Activated naive CD8-positive, alpha-beta T cell treated with anti-CD3 and anti-CD28 coated beads, Interleukin-2, amount 10 ng/mL, durations not matched to agents 7 days and 5 days (primary cell): ENCODE data around the gene SP4. TPM values are rescaled to one million over a fixed set of nuclear protein-coding genes. Genes with fewer than 3 reads are reported as not detected.

Source experiments
- ATAC-seq: fragments of 150-1000 bp; cut with Tn5 transposase; one replicate; pipeline ENCODE4 v1.10.0; 2021; ENCODE audit warnings: low read depth, moderate library complexity
- POLR2A ChIA-PET: fragments of 350-600 bp; sonication (Branson Sonifier 250); formaldehyde crosslinking; loops from one replicate; lab custom pipeline; 2021; ENCODE audit warnings: antibody characterized with exemption; lab: Charles Lee
- DNase-seq: peaks from one replicate; pipeline ENCODE4 v3.0.0; 2021
- H3K27ac Mint-ChIP-seq: one replicate; pipeline ENCODE4 v1.8.0; 2022; ENCODE audit warnings: mild to moderate bottlenecking, mixed read lengths
- H3K27me3 Mint-ChIP-seq: one replicate; pipeline ENCODE4 v1.8.0; 2022; ENCODE audit warnings: mild to moderate bottlenecking, moderate library complexity, mixed read lengths
- H3K36me3 Mint-ChIP-seq: one replicate; pipeline ENCODE4 v1.8.0; 2021; ENCODE audit warnings: mild to moderate bottlenecking, mixed read lengths
- H3K4me1 Mint-ChIP-seq: one replicate; pipeline ENCODE4 v1.8.0; 2021; ENCODE audit warnings: mixed read lengths
- H3K4me3 Mint-ChIP-seq: one replicate; pipeline ENCODE4 v1.8.0; 2022; ENCODE audit warnings: mild to moderate bottlenecking, moderate library complexity, mixed read lengths
- H3K9me3 Mint-ChIP-seq: one replicate; pipeline ENCODE4 v1.8.0; 2021; ENCODE audit warnings: mixed read lengths
- total RNA-seq, 2 experiments: library from RNA; stranded (reverse); gene quantifications; one replicate each; pipeline ENCODE4 v1.2.3, GENCODE V29; 2021

The SP4 gene
- total RNA-seq, 2 experiments from 2014 or later: 39.6 to 42.4 TPM

GRCh38 chr7:21425290-21425689 lies 2.6 kb upstream of the SP4 start:
- POLR2A ChIA-PET: no interaction called here
- DNase-seq (no peak), ATAC-seq (no peak)
- no peak overlapping the region for H3K4me3 Mint-ChIP-seq
- no peak overlapping the region for H3K27ac Mint-ChIP-seq
- H3K4me1 Mint-ChIP-seq: peaks cover 27% of the 10 kb centered on the region
- H3K9me3 Mint-ChIP-seq: no peaks in the 10 kb centered on the region
- peaks cover 18% of the 10 kb centered on the region for H3K36me3 Mint-ChIP-seq
- no peaks in the 10 kb centered on the region for H3K27me3 Mint-ChIP-seq

GRCh38 chr7:21426286-21427181 lies 1.3 kb upstream of the SP4 start:
- DNase-seq (no peak), ATAC-seq (no peak)
- peak overlapping the region; percentile 83 for H3K4me3 Mint-ChIP-seq
- POLR2A ChIA-PET: interaction anchor here (0.6 to 2.7 kb wide), 20 partner anchors 11 to 519 kb away, joined by 3 to 44 read pairs (median 4); partner anchors contain the start of gene CDCA7L
- peak overlapping the region; percentile 89 for H3K27ac Mint-ChIP-seq
- peaks cover 22% of the 10 kb centered on the region for H3K36me3 Mint-ChIP-seq
- H3K27me3 Mint-ChIP-seq: no peaks in the 10 kb centered on the region
- H3K4me1 Mint-ChIP-seq: peaks cover 32% of the 10 kb centered on the region
- no peaks in the 10 kb centered on the region for H3K9me3 Mint-ChIP-seq

- DNase-seq (peak; percentile 99), ATAC-seq (peak; percentile 78)
- Mint-ChIP-seq H3K27ac (peak overlapping the region; percentile 99), H3K36me3 (peaks cover 26% of the 10 kb centered on the region), H3K4me1 (peaks cover 34% of the 10 kb centered on the region), H3K9me3 (no peaks in the 10 kb centered on the region), H3K27me3 (no peaks in the 10 kb centered on the region), H3K4me3 (peak overlapping the region; percentile 100)
- POLR2A ChIA-PET: interaction anchor here (0.6 to 2.7 kb wide), 21 partner anchors 10 to 518 kb away, joined by 3 to 44 read pairs (median 4); partner anchors contain the start of gene CDCA7L
Measured at GRCh38 chr7:21427182-21427870, 557 bp upstream of the SP4 start.

GRCh38 chr7:21428659-21428941 lies 717 bp downstream of the SP4 start:
- no peaks in the 10 kb centered on the region for H3K9me3 Mint-ChIP-seq

GRCh38 chr7:21429021-21429420 lies 1.1 kb downstream of the SP4 start:
- no peaks in the 10 kb centered on the region for H3K27me3 Mint-ChIP-seq
- POLR2A ChIA-PET: interaction anchor here (0.6 to 0.7 kb wide), 2 partner anchors 20 to 643 kb away, joined by 5 to 6 read pairs; no protein-coding TSS in a partner anchor
- H3K9me3 Mint-ChIP-seq: no peaks in the 10 kb centered on the region
- H3K27ac Mint-ChIP-seq: peak overlapping the region; percentile 98
- H3K4me1 Mint-ChIP-seq: peaks cover 43% of the 10 kb centered on the region
- DNase-seq (no peak), ATAC-seq (no peak)
- peaks cover 41% of the 10 kb centered on the region for H3K36me3 Mint-ChIP-seq
- H3K4me3 Mint-ChIP-seq: peak overlapping the region; percentile 100

More at GRCh38 chr7:21428659-21428941, 717 bp downstream of the SP4 start:
- Mint-ChIP-seq H3K4me1 (peaks cover 43% of the 10 kb centered on the region), H3K27me3 (no peaks in the 10 kb centered on the region), H3K27ac (peak overlapping the region; percentile 98), H3K36me3 (peaks cover 38% of the 10 kb centered on the region), H3K4me3 (peak overlapping the region; percentile 100)
- POLR2A ChIA-PET: no interaction called here
- DNase-seq (no peak), ATAC-seq (no peak)

- ATAC-seq (no peak), DNase-seq (no peak)
- POLR2A ChIA-PET: interaction anchor here (0.6 to 0.9 kb wide), 3 partner anchors 12 to 644 kb away, joined by 3 to 6 read pairs (median 5); no protein-coding TSS in a partner anchor
Measured at GRCh38 chr7:21429786-21430574, 2.1 kb downstream of the SP4 start.

GRCh38 chr7:21430575-21430954 lies 2.7 kb downstream of the SP4 start:
- Mint-ChIP-seq H3K4me3 (peak overlapping the region; percentile 100), H3K27me3 (no peaks in the 10 kb centered on the region), H3K27ac (peak overlapping the region; percentile 81), H3K4me1 (peaks cover 53% of the 10 kb centered on the region), H3K36me3 (peaks cover 54% of the 10 kb centered on the region), H3K9me3 (no peaks in the 10 kb centered on the region)
- DNase-seq: no peak
- POLR2A ChIA-PET: interaction anchor here (0.9 kb wide), 1 partner anchor 11 kb away, joined by 3 read pairs; no protein-coding TSS in a partner anchor
- ATAC-seq: no peak

More at GRCh38 chr7:21429786-21430574, 2.1 kb downstream of the SP4 start:
- Mint-ChIP-seq H3K9me3 (no peaks in the 10 kb centered on the region), H3K4me1 (peaks cover 51% of the 10 kb centered on the region), H3K4me3 (peak overlapping the region; percentile 100), H3K36me3 (peaks cover 50% of the 10 kb centered on the region), H3K27me3 (no peaks in the 10 kb centered on the region), H3K27ac (peak overlapping the region; percentile 81)

GRCh38 chr7:21443149-21443841 lies 15.4 kb downstream of the SP4 start:
- Mint-ChIP-seq H3K27ac (no peak overlapping the region), H3K4me1 (peaks cover 25% of the 10 kb centered on the region), H3K27me3 (no peaks in the 10 kb centered on the region), H3K36me3 (peaks cover 79% of the 10 kb centered on the region), H3K9me3 (no peaks in the 10 kb centered on the region), H3K4me3 (no peak overlapping the region)
- POLR2A ChIA-PET: no interaction called here
- no peak for ATAC-seq
- DNase-seq: no peak

- Mint-ChIP-seq H3K4me3 (peak overlapping the region; percentile 35), H3K36me3 (peaks cover 82% of the 10 kb centered on the region), H3K27me3 (no peaks in the 10 kb centered on the region), H3K9me3 (peaks cover 25% of the 10 kb centered on the region), H3K27ac (peak overlapping the region; percentile 32), H3K4me1 (peaks cover 26% of the 10 kb centered on the region)
- POLR2A ChIA-PET: interaction anchor here (0.6 kb wide), 1 partner anchor 20 kb away, joined by 5 read pairs; no protein-coding TSS in a partner anchor
- DNase-seq (no peak), ATAC-seq (no peak)
Measured at GRCh38 chr7:21448974-21449373, 21.1 kb downstream of the SP4 start.

GRCh38 chr7:21450076-21450475 lies 22.2 kb downstream of the SP4 start:
- Mint-ChIP-seq H3K36me3 (peaks cover 83% of the 10 kb centered on the region), H3K4me1 (peaks cover 23% of the 10 kb centered on the region), H3K27ac (no peak overlapping the region), H3K9me3 (peaks cover 25% of the 10 kb centered on the region), H3K27me3 (no peaks in the 10 kb centered on the region), H3K4me3 (no peak overlapping the region)
- POLR2A ChIA-PET: interaction anchor here (1.6 kb wide), 1 partner anchor 9 kb away, joined by 8 read pairs; no protein-coding TSS in a partner anchor
- ATAC-seq (no peak), DNase-seq (no peak)

- POLR2A ChIA-PET: interaction anchor here (1.6 kb wide), 1 partner anchor 10 kb away, joined by 8 read pairs; no protein-coding TSS in a partner anchor
- ATAC-seq: no peak
- peaks cover 28% of the 10 kb centered on the region for H3K9me3 Mint-ChIP-seq
- peaks cover 84% of the 10 kb centered on the region for H3K36me3 Mint-ChIP-seq
- no peaks in the 10 kb centered on the region for H3K27me3 Mint-ChIP-seq
- no peak for DNase-seq
- no peak overlapping the region for H3K27ac Mint-ChIP-seq
- no peak overlapping the region for H3K4me3 Mint-ChIP-seq
- H3K4me1 Mint-ChIP-seq: peaks cover 22% of the 10 kb centered on the region
Measured at GRCh38 chr7:21450941-21451340, 23.1 kb downstream of the SP4 start.

- Mint-ChIP-seq H3K4me3 (no peak overlapping the region), H3K4me1 (peaks cover 12% of the 10 kb centered on the region), H3K27ac (no peak overlapping the region), H3K9me3 (peaks cover 30% of the 10 kb centered on the region), H3K27me3 (no peaks in the 10 kb centered on the region), H3K36me3 (peaks cover 80% of the 10 kb centered on the region)
- no peak for DNase-seq
- POLR2A ChIA-PET: no interaction called here
- ATAC-seq: no peak
Measured at GRCh38 chr7:21454182-21454581, 26.3 kb downstream of the SP4 start.
